ENCODE results near the gene LIN7A. TPM values are rescaled to one million over a fixed set of nuclear protein-coding genes. Genes with fewer than 3 reads are reported as not detected.

The LIN7A gene
- polyA plus RNA-seq, 1 experiment: 10.4 TPM

GRCh38 chr12:80834724-80835123 is 103.0 kb downstream of the LIN7A start:
- no peak overlapping the region for H3K27ac ChIP-seq (ENCODE audit: low read depth, low read length)
- no peak for DNase-seq (ENCODE audit: low read depth, low spot score)
- ChIA-PET CTCF (interaction anchor here (0.6 kb wide), 1 partner anchor 56 kb away, joined by 3 read pairs; no protein-coding TSS in a partner anchor), POLR2A (no interaction called here)
- no peak overlapping the region for H3K4me3 ChIP-seq (ENCODE audit: low read depth, low read length)
- H3K27me3 ChIP-seq (ENCODE audit: control insufficient read depth, insufficient read depth, low read length): no peaks in the 10 kb centered on the region
- TF ChIP-seq CTCF (IDR thresholded peaks at IDR 0.05; ENCODE audit: low read depth, low read length): no peak
- H3K9me3 ChIP-seq (ENCODE audit: control insufficient read depth, insufficient read depth, low read length): no peaks in the 10 kb centered on the region

- Histone ChIP-seq H3K27ac (ENCODE audit: low read depth, low read length) (no peak overlapping the region), H3K9me3 (ENCODE audit: control insufficient read depth, insufficient read depth, low read length) (no peaks in the 10 kb centered on the region), H3K27me3 (ENCODE audit: control insufficient read depth, insufficient read depth, low read length) (no peaks in the 10 kb centered on the region), H3K4me3 (ENCODE audit: low read depth, low read length) (no peak overlapping the region)
- no peak for DNase-seq (ENCODE audit: low read depth, low spot score)
- ChIA-PET CTCF (no interaction called here), POLR2A (no interaction called here)
- no peak for TF ChIP-seq CTCF (IDR thresholded peaks at IDR 0.05; ENCODE audit: low read depth, low read length)
Observed at GRCh38 chr12:80830533-80831088, 107.1 kb downstream of the LIN7A start.

- Histone ChIP-seq H3K9me3 (ENCODE audit: control insufficient read depth, insufficient read depth, low read length) (no peaks in the 10 kb centered on the region), H3K4me3 (ENCODE audit: low read depth, low read length) (no peak overlapping the region), H3K27me3 (ENCODE audit: control insufficient read depth, insufficient read depth, low read length) (no peaks in the 10 kb centered on the region), H3K27ac (ENCODE audit: low read depth, low read length) (no peak overlapping the region)
- no peak for DNase-seq (ENCODE audit: low read depth, low spot score)
- TF ChIP-seq CTCF (IDR thresholded peaks at IDR 0.05; ENCODE audit: low read depth, low read length): no peak
- POLR2A ChIA-PET: no interaction called here
- CTCF ChIA-PET: interaction anchor here (0.7 kb wide), 1 partner anchor 1677 kb away, joined by 3 read pairs; no protein-coding TSS in a partner anchor
Observed at GRCh38 chr12:80829767-80830166, 108.0 kb downstream of the LIN7A start.

- Histone ChIP-seq H3K9me3 (ENCODE audit: control insufficient read depth, insufficient read depth, low read length) (no peaks in the 10 kb centered on the region), H3K27ac (ENCODE audit: low read depth, low read length) (no peak overlapping the region), H3K4me3 (ENCODE audit: low read depth, low read length) (no peak overlapping the region), H3K27me3 (ENCODE audit: control insufficient read depth, insufficient read depth, low read length) (no peaks in the 10 kb centered on the region)
- no peak for TF ChIP-seq CTCF (IDR thresholded peaks at IDR 0.05; ENCODE audit: low read depth, low read length)
- POLR2A ChIA-PET: no interaction called here
- CTCF ChIA-PET: interaction anchor here (1.1 to 4.3 kb wide), 3 partner anchors 11 to 63 kb away, joined by 3 to 26 read pairs (median 3); no protein-coding TSS in a partner anchor
- no peak for DNase-seq (ENCODE audit: low read depth, low spot score)
Observed at GRCh38 chr12:80825506-80825905, 112.2 kb downstream of the LIN7A start.

- H3K4me3 ChIP-seq (ENCODE audit: low read depth, low read length): no peak overlapping the region
- H3K9me3 ChIP-seq (ENCODE audit: control insufficient read depth, insufficient read depth, low read length): no peaks in the 10 kb centered on the region
- no peak for TF ChIP-seq CTCF (IDR thresholded peaks at IDR 0.05; ENCODE audit: low read depth, low read length)
- no peak for DNase-seq (ENCODE audit: low read depth, low spot score)
- no peaks in the 10 kb centered on the region for H3K27me3 ChIP-seq (ENCODE audit: control insufficient read depth, insufficient read depth, low read length)
- POLR2A ChIA-PET: no interaction called here
- CTCF ChIA-PET: interaction anchor here (1.6 to 2.5 kb wide), 2 partner anchors 13 to 14 kb away, joined by 5 to 8 read pairs; no protein-coding TSS in a partner anchor
- no peak overlapping the region for H3K27ac ChIP-seq (ENCODE audit: low read depth, low read length)
Observed at GRCh38 chr12:80823393-80823792, 114.3 kb downstream of the LIN7A start.
